COR-L47 (cell line): ENCODE data around the gene PDZD8.
"Not testable (repeated sequence)": the region's sequence is repeated elsewhere in the genome, so short reads cannot be mapped to it uniquely, and the experiment has no call there.

Experiments used
- DNase-seq: peaks from one replicate; lab custom pipeline; 2025; lab: John Stamatoyannopoulos, UW

The PDZD8 gene

DNA sequence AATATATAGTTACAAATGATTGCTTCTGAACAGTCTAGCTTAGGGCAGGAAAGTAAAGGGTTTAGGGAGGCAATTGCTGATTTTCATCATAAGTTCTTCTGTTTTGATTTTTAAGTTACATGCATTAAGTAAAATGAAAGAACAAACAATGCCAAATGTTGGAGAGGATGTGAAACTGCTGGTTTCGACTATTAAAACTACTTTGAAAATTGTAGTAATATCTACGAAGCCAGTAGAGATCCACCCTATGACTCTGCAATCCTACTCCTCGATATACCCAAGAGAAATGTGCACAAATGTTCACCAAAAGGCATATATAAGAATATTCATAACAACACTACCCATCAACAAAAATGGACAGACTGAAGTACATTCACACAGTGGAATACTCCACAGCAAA lies 24.3 kb downstream of the PDZD8 start:
- DNase-seq = no peak

DNA sequence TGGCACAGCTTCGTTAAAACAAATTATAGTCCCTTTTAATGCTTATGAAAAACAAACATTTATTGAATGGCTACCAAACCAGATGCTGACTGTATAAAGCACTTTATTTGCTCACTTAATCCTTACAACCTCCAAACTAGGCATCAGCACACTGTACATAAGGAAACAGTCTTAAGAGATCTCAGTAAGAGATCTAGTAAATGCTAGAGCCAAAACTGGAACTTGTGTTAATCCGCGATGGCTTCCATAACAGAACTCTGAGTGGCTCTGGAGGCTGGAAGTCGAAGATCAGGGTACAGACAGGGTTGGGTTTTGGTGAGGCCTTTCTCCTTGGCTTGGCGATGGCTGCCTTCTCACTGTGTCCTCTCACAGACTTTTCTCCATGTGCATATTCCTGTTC lies 27.0 kb downstream of the PDZD8 start:
- DNase-seq = no peak

- no peak for DNase-seq
Observed at GRCh38 chr10:117346574-117346973, 28.7 kb downstream of the PDZD8 start.

DNA sequence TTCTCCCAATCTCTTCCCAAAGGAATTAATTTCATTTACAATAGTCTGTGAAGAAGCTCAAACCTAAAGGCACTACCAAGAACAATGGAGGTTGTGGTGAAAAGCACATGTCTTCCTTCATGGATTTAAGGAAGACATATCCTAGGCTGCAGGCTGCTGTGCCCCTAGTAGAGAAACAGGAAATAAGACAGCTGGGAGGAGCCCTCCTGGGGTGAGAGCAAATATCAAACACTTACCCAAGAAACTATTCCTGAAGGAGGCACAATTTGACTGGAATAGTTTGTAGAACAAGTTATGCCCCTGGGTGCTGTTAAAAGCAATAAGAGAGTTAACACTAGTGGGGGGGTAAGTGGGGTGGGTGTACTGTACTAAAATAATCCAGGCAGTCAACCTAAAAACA lies 30.1 kb downstream of the PDZD8 start:
- no peak for DNase-seq

- no peak for DNase-seq
Observed at GRCh38 chr10:117342641-117343040, 32.6 kb downstream of the PDZD8 start.

DNA sequence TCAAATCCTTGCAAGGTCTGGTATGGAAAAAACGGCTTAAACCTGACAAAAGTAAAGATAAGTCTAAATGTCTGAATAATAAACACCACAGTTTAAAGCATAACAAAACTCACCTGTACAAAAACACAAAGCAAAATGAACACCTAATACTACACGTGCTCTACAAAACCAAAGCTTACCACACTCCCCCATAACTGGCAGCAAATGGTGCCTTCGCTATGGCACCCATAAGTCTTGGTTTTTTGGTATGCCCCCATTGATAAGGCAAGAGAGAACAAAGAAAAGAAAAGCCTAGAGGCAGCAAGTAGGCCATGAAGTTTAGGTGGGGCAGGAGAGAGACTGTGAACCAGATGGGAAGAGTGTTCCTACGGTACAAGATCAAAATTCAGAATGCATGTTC lies 34.2 kb downstream of the PDZD8 start:
- DNase-seq = no peak

DNA sequence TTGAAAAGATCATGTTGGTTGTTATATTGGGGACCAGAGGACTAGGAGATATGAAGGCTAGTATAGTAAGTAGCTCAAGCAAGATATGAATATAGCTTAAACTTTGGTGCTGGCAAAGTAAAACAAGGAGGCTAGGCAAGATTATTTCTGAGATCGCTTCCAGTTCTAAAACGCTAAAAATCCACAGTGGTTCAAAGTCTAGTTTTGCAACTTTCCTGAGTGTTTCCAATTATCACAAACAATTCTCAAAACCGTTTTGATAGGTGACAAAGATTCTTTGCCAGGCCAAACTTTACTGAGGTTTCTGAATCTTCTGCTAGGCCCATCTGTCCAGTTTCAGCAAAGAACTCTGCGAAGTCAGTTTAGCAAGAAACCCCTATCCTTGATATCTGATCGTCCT lies 35.3 kb downstream of the PDZD8 start:
- no peak for DNase-seq

- DNase-seq = no peak
Observed at GRCh38 chr10:117339578-117339977, 35.7 kb downstream of the PDZD8 start.

DNA sequence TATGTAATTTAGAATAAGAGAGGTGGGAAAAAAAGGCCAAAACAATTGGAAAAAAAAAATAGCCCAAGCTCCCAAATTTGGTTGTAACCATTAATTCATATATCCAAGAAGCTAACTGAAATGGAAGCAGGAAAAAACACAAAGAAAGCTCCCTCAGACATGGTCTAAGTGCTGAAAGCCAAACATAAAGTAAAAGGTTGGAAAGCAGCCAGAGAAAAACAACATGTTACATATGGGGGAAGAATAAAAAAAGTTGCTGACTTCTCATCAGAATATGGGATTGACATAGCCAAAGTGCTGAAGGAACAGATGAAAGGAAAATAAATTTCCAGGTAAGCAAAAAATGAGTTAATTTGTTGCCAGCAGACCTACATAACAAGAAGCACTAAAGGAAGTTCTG lies 40.3 kb downstream of the PDZD8 start:
- DNase-seq = no peak

GRCh38 chr10:117334066-117334465 lies 41.2 kb downstream of the PDZD8 start:
- no peak for DNase-seq

DNA sequence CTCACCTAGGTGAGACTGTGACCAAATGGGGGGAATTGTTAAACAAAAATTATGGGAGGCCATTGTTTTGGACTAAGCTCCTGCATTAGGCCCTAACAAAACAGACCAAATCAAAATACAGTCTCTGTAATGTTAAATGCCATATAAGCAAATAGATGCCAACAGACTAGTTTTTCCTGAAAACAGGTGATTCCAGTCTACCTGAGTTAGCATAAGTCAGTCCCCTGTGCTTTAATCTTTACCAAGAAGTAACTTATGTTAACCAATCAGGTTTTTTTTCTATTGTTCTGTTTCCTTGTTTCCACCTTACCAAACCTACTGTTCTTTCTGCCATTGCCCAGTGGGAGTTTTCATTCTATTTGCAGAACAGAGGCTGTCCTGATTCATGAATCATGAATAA lies 48.0 kb downstream of the PDZD8 start:
- no peak for DNase-seq

DNA sequence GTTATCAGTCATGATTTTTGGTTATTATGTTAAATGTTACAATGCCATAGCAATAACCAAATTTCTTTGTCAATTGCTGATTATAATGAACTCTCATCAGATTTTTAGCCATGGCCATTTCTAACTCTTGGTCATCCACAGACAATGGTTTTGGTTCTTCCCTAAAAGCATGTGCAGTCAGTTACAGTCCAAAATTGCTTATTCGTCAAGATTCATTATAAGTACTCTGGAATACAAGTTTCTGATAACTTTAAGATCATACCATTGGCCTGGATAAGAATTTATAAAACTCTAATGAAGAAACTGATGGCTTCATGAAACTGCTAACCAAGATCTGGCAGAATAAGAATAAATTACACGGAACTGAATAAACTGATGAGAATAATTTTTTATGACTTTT lies 50.9 kb downstream of the PDZD8 start:
- DNase-seq = no peak

- DNase-seq = no peak
Observed at GRCh38 chr10:117322260-117322659, 53.0 kb downstream of the PDZD8 start.

DNA sequence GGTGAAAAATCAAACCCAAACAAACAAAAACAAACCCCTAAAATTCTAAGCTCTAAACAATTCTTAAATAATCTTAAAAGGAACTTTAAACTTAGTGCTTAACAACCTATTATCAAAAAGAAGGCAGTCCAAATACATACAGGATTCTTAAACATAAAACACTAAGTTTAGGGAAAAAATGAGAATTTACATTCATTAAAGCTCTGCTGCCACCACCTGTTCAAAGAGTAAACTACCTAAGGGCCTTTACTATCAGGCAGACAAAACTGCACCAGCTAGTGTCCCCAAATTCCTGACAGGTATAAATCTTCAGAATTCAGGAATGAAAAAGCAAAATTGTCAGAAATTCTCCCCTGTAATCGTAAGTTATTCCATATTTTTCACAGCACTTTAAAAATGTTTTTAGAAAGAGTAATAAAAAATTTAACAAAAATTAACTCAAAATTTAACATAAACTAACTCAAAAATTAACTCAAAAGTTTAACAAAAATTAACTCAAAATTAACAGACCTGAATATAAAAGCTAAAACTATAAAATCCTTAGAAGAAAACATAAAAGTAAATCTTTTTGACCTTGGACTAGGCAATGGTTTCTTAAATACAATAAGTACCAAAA lies 55.1 kb downstream of the PDZD8 start:
- DNase-seq = no peak

- no peak for DNase-seq
Observed at GRCh38 chr10:117318909-117319308, 56.3 kb downstream of the PDZD8 start.

DNA sequence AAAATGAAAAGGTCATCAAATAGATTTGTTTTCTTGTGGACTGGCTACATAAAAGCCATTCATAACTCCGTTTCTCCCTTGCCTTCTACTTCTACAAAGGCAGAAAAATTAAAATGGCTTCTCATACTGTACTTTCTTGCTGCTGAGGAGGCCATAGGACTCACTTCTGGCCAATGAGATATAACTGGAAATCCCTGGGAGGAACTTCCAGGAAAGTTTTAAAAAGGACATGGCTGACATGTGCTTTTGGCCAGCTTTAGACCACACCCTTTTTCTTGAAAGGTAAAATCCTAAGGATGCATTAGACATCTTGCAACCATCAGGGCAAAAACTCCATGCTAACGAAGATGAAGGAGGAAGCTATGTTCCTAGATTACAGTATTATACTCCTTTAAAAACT lies 58.5 kb downstream of the PDZD8 start:
- DNase-seq = no peak

- no peak for DNase-seq
Observed at GRCh38 chr10:117313641-117314040, 61.6 kb downstream of the PDZD8 start.

GRCh38 chr10:117312430-117312829 lies 62.8 kb downstream of the PDZD8 start:
- no peak for DNase-seq

GRCh38 chr10:117311261-117311660 lies 64.0 kb downstream of the PDZD8 start:
- DNase-seq = no peak

DNA sequence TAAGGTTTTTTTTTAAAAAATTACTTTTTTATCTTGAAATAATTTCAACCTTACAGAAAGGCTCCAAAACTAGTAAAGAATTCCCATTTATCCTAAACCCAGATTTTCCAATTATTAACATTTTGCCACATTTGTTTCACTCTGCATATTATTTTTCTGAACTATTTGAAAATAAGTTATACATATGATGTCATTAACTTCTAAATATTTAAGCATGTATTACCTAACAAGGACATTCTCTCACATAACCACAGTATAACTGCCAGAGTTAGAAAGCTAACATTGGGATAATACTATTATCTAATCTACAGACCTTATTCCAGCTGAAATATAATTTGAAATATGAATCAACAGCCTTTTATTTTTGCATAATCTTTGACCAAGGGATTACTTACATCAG lies 68.6 kb downstream of the PDZD8 start:
- DNase-seq = no peak

- not testable (repeated sequence) for DNase-seq
Observed at GRCh38 chr10:117303451-117303850, 71.8 kb downstream of the PDZD8 start.

DNA sequence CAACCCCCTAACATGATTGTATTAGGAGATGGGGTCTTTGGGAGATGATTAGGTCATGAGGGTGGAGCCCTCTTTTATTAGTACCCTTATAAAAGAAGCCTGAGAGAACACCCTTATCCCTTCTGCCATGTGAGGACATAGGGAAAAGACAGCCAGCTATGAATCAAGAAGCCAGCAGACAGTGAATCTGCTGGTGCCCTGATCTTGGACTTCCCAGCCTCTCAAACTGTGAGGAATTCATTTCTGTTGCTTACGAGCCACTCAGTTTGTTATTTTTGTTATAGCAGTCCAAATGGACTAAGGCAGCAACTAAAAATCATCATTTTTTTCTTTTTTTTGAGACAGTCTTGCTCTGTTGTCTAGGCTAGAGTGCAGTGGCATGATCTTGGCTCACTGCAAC lies 74.6 kb downstream of the PDZD8 start:
- DNase-seq = no peak

- no peak for DNase-seq
Observed at GRCh38 chr10:117299435-117299834, 75.8 kb downstream of the PDZD8 start.

- no peak for DNase-seq
Observed at GRCh38 chr10:117298219-117298618, 77.0 kb downstream of the PDZD8 start.

- no peak for DNase-seq
Observed at GRCh38 chr10:117294735-117295134, 80.5 kb downstream of the PDZD8 start.
